GOT3 (cell line): ENCODE data around the gene AP1G2.

ENCODE experiments used
- DNase-seq: peaks from one replicate; lab custom pipeline; 2025; ENCODE audit warnings: mixed read lengths; lab: John Stamatoyannopoulos, UW

The AP1G2 gene

DNA sequence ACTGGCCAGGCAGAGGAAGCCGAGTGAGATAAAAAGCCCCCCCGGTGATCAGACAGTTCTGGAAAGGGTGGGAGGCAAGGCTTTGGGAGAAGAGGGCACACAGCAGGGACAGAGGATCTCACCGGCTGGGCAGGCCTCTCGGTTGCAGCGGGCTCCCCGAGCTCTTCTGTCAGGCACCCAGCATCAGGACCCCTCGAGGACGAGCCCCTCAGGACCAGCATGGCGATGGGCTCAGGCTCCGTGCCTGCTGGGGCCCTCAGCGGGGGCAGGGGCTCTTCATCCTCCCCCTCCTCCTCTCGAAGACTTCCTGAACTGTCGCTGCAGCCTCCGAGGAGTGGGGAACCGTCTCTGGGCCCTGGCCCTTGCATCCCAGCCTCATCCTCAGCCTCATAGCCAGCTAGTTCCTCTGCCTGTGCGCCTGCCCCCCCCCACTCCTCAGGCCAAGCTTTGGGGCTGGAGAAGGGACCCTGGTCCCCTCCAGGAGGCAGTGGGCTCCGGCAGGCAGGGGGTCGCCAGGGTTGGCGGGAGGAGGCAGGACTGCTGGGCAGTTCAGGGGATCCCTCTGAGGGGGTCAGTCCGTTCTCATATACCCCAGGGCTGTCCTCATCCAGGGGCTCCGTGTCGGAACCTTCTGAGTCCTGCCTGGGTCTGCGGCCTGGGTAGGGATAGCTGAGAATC is 3.4 kb upstream of the AP1G2 start:
- no peak for DNase-seq

DNA sequence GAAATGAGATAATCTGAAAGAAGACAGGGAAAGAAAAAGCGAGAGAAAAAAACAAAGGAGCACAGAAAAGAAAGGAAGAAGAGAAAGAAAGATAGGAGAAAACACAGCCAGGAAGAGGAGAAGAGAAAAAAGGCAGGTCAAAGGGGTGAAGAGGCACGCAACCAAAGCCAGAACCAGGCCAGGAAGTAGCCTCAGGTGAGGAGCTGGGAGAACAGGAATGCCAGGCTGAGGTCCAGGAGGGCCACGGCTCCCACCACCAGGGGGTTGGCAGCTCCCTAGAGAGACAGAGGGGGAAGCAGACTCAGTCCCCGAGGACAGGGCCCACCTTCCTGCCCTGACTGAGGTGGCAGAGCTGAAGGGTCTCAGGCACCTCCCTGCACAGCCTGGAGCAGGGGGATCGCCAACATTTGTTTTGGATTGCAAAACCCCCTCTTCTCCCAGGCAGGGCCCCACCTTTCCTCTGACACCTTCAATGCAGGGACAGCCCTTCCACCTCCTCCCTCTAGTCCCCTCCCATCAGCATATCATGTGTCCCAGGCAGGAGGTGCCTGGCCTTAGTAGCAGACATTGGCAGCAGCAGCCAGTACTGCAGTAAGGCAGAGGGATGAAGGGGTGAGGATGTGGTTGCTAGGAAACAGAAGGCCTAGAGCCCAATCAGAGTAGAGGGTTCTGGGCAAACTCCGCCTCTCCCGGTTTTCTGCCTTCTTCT is 2.0 kb upstream of the AP1G2 start:
- no peak for DNase-seq

DNA sequence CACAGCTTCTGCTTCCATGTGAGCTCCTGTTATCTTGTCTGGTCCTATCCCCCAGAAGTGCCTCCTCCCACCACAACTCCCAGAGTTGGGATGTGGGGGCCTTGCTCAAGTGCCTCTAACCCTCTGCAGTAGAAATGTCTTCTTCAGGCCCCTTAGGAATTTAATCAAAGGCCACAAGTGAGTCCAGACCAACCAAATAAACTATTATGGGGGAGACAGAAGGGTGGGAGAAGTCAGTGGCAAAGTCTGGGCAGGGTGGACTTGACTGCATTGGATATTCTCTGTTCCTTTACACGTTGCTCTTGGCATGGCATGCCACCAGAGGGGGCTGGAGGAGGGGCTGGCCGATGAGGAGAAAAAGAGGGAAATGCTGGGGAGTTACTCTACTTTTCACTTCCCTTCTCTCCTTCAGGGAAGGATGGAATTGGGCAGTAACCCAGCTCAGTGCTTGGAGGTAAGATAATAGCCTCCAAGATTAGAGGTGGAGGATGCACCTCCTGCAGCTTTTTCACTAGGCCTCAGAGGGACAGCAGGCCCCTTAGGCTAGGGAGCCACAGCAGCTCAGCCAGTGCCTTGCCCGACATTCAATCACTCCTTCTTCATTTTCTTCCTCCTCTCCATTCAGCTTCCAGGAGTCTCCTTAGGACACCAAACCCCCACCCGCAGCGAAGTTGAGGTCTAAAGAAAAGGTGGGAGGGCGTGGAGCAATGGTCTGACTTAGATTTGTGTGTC is 1.2 kb upstream of the AP1G2 start:
- no peak for DNase-seq

DNA sequence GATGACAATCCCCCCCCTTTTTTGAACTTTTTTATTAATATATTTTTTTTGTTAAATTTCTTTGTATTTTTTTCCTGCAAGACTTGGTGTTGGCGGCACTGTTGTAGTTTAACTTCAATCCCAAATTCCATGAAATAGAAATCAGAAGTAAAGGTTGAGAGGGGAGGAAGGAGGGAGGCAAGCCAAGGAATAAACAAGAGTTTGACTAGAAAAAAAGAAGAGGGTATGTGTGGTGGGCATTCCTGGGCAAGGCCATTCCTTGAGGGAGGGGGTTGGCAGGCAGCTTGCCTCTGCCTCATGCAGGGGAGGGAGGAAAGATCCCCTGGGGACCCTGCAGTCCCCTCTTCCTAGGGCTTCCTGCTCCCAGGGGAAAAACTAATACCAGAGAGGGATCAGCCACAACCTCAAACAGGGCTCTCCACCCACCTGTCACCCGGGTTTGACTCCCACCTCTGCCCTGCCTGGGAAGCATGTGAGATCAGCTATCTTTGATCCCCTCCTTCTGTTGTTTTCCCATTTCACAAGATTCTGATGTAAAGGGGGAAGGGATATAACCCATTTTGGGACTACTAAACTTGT is 519 bp upstream of the AP1G2 start:
- no peak for DNase-seq

DNA sequence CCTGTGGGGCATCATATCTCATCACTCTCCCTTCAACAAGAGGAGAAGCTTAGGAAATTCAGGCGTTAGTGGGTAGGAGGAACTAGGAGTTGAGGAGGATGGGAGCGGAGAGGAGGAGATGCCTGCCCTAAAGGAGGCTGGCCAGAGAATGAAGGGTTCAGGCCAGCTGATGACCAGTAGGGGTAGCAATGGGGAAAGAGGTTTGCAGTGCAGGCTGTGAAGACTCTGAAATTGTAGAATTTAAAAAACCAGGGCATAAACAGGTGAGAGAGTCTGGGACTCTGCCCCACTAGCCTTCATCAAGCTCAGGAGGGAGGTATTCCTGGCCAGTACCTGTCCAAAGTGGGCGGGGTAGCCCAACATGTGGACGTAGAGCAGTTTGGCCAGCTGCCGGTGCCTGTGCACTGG is 809 bp downstream of the AP1G2 start:
- no peak for DNase-seq

DNA sequence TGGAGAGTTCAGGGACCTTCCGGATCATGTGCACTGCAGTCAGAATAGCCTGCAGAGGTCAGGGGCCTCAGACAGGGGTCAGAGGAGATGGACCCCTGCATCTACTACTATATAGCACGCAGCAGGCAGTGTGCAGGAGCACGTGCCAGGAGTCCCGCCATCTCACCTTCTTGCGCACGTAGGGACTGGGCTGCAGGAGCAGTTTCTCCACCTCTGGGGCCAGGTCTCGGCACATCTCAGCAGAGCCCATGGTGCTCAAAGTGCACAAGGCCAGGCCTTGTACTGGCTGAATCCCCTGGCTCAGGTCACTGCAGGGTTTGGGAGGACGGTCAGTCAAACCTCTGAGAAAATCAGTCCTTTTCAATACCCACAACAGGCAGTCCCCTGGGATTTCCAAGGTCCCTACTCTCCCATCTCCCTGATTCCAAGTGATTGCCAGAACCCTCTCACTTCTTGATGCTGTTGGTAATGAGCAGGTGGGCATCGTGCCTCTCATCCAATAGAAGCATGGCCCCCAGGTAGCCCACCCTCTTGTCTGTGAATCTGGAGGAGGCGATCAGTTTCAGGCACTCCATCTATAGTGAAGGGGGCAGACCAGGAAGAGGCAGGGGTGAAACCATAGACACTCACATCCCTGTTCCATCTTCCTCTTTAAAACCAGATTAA is 1.3 kb downstream of the AP1G2 start:
- DNase-seq, result no peak

DNA sequence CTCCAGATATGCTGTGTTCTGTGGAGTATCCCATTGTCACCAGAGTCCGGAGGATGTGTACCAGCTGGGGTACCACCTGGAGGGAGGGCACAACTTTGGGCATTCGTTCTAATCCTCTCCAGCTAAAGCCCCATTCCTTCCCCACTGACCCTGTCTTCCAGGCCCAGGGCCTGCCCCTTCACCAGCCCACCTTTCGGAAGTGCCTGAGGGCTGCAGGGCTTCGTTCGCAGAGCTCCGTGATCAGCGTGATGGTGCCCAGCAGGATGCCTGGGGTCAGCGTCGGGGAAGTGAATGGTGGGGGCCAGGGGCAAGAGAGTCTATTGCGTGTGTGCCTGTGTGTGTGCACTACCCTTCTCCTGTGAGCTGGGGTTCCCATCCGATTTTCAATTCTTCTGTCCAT is 2.0 kb downstream of the AP1G2 start:
- DNase-seq, result no peak

DNA sequence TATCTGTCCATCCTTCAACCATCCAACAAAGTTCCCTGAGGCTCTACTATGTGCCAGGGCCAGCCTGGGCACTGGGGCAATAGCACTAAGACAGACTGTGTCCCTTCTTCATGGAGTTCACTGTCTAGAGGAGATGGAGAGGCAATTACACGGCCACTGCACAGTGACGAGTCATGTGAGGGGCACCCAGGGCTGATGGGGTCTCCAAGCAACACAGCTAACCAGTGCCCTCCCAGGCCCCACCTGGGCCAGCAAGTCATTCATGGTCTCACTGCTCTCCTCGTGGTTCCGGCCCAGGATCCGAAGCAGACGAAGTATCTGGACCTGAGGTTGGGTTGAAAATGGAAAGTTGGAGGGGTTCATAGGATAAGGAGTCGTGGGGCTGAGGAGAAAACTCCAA is 2.7 kb downstream of the AP1G2 start:
- DNase-seq, result no peak

DNA sequence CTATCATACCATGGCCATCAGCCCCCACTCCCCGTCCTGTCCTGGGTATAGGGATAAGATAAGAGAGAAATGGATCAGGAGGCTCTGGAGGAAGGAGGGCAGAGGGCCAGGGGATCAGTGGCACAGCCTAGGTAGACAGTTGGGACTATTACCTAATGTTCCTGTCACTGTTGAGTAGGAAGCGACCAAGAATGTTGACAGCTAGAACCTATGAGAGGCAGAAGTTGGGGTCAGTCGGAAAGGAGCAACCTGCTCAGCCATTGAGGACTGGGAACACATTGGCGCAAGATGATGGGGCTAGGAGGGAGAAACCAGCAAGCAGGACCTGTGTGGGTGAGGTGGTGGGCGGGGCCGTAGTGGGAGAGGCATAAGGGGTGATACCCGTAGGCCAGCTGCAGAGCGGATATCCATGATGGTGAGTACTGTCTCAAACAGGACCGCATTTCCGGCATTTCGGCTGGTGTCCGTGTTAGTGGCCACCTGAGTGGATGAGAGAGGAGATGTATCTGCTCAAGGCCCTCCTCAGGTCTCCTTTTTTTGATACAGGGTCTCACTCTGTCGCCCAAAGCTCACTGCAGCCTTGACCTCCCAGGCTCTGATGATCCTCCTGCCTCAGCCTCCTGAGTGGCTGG is 3.3 kb downstream of the AP1G2 start:
- DNase-seq, result no peak

DNA sequence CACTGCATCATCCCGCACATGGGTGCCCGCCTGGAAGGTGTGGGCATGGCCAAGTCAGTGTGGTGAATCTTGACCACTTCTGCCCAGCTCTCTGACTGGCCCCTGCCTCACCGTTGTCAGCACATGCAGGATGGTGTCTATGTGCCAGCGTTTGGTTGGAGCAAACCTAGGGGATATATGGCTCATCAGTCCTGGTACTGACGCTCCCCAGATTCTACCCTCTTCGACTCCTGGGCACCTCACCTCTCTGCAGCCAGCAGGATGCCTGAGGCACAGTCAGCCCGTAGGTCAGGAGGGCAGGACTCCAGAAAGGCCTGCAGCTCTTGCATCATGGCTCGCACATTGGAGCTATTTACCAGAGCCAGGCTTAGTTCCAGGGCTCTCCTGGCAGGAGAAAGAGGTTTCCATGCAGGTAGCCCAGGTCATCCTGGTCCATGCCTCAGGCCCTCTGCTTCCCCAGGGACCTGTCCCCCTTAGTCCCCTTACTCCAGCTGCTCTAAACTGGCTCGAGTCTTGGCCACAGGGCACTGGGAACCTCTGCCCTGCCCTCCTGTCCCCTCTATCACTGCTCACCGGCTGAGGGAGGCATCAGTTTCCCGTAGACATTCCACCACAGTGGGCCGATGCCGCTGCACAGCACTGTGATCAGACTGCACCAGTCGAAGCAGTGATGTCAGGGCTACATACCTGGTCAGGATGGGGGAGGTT is 4.0 kb downstream of the AP1G2 start:
- DNase-seq, result no peak

DNA sequence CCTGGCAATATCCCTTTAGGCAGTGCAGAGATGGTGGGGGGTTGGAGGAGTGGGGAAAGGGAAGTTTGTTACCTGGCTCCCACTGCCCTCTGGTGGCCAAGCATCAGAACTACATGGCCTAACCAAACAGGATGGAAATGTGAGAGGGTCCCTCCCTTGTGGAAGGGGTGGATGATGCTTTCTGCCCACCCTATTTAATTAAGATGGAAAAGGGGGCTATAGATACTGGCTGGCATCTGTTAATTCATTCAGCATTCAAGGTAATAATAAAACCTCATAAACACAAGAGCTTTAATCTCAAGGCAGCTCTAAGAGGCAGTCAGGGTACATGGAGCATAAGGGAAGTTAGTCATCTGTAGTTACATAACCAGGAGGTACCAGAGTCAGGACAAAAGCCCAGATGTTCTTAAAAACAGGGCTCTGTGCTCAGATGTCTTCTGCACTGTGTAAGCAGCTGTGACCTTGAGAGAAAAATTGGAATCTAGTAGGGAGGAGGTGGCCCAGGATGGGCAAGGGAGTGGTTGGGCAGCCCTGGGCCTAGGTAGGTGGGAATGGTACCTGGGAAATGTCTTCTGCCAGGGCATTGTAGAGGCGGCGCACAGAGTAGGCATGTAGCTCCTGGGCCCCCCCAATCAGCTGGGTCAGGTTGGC is 4.6 kb downstream of the AP1G2 start:
- no peak for DNase-seq

DNA sequence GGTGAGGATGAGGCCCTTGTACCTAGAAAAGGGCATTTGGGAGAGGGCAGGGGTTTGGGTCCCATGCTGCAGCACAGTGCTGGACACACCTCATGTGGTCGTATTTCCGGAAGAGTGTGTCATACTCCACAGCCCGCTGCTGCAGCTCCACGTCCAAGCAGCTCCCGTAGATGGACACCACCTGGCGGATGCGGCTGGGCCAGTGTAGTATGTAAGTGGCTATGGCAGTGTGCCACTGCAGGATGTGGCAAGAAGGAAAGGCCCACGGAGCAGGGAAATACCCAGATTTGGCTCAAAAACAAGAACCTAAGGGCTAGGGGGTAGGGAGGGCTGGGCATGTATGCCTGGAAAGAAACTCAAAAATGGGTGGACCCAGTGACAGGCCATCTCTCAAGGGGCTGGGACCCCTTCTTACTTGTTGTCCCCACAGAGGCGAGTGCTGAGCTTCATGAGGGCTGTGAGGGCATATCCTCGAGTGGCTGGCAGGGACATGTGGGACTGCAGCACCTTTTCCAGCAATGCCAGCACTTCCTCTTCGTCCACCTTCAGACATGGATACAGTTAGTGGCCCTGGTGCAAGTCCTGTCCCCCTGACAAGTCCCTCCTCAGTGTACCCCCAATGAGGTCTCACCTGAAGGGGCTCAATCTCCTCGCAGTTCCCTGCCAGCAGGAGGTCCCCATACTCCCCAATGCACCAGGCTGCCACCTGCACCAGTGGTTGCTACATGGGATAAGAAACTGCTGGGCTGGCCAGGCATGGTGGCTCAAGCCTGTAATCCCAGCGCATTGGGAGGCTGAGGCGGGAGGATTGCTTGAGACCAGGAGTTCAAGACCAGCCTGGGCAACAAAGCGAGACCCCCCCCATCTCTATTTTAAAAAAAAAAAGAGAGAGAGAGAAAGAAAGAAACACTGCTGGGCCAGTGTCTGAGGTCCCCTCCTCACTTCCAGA is 5.4 kb downstream of the AP1G2 start:
- no peak for DNase-seq

DNA sequence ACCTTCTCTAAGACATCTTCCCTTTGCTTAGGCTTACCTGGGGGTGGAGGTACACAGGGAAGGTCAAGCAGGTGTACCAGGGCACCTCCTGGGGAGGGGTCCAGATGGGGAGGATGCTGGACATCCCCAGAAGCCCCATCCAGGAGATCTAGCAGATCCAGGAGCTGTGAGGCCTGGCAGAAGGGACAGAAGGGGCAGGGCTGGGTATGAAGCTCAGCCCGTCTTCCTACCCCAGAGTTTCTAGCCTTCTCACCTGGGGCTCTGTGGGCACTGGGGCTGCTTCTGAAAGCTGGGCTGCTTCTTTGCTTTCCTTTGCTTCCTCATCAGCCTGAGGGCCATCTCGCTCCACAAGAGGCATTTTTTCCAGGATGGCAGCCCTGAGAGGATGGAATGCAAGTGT is 6.3 kb downstream of the AP1G2 start:
- DNase-seq, result no peak

DNA sequence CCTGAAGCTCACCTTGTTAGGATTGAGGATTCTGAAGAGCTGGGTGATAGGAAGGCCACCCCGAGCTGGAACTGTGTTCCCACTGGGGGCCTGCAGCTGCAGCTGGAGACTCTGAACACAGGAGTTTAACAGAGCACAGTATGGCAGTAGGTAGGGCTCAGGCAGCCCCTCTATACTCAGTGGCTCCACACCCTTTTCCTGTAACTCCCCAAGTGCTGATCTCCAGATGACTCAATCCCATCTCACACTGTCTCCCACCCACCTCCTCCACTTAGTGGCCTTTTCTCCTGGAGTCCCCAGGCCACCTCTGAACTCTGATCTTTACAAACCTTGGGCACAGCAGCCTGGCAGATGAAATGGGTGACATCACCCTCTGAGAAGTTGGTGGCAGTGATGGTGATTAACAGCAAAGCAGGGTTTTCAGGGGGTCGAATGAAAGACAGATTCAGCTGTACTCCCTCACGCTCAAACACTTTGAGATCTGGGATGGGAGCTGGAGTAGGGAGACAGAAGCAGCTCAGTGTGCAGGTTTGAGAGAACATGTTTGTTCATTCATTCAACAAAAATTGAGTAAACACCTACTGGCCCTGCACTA is 7.6 kb downstream of the AP1G2 start:
- DNase-seq, result no peak

DNA sequence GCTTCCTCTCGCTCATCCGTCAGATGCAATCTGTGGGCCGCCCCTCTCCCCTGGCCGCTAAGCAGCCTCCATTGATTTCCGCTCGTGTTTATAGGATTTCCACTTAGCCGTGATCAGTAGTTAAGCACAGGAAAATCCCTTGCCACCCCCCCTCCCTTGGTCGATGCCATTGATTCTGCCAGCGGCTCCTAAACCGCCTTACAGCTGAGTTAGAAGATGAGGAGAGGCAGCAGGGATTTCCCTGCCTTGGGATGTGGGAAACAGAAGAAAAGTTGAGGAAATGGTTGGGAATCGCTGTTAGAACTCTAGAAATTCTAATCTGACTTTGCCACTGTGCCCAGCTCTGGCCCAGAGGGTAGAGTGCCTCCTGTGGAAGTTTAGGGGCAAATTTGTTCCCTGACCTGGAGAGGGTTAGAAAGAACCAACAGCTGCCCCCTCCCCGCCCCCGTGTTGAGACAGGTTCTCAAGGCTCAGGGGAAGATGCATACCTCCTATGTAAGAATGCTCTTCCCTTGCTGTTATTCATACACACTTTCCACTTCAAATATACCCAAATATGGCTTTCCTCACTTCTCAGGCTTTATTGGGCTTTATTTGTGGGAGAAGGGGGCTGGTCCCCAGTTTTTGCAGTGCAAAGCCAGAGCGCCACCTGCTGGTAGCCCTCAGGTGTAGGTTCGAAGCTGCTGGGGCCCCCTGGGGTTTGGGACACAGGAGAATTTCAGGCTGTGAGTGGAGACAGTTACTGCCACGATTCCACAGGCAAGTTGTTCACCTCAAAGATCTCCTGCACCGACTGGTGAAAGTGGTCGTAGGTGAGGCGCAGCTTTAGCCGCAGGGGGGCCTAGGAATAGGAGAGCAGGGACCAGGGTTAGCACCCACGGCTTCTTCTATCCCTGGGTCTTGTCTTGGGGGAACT is 8.3 kb downstream of the AP1G2 start:
- no peak for DNase-seq

DNA sequence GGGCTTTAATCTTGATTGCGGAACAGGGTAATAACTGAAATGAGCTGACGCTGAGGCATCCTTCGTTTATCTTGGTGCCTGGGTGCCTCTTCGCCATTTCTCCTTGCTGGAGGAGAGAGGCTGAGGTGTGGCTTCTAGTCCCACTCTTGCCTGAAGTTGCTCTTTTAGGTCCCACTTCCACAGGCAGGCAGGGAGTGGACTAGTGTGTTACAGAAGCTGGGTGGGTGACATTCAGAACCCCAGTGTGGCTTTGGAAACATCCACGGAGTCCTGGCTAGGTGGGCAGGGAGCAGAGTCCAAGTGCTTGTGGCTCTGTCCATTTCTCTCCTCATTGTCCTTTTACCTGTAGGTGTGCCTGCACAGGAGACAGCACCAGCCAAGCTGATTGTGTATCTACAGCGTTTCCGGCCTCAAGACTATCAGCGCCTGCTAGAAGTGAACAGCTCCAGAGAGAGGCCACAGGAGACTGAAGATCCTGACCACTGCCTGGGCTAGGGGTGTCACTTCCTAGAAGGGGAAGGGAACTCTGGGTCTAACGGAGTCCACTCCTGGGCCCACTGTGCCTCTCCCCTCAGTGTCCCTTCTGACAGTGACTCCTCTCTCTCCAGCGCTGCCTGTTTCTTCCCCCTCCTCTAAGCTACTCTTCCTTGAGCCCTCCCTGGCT is 9.1 kb downstream of the AP1G2 start:
- DNase-seq, result no peak

DNA sequence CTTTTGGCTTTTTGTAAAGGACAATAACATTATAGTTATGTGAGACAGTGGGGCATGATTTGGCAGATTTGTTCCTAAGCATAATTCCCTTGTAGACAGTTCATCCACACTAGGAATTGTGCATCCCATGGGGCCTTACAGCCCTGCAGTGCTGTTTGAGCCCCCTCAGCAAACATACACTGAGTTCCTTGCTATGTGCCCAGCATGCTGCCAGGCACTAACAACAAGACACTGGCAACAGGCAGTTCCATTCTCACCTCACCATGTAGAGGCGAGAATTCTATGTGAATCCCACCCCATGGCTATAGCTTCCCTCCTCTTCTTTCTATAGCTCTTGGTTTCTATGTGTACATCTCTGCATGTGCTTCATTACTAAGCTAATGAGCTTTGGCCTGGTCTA is 9.6 kb downstream of the AP1G2 start:
- no peak for DNase-seq
